ENCODE data around the gene PCK2. TPM values are rescaled to one million over a fixed set of nuclear protein-coding genes. Genes with fewer than 3 reads are reported as not detected.

The PCK2 gene
- total and polyA plus RNA-seq, 2 of the 13 experiments (the other 11 are each of a cell fraction or from before 2014, with no cell fraction given): 129 to 272 TPM

GRCh38 chr14:24146453-24146977 lies 52.4 kb downstream of the PCK2 start, which contains the start of gene PSME2 (continued):
- TF ChIP-seq PRPF4 (IDR thresholded peaks at IDR 0.05; ENCODE audit: low read depth, low read length, poor library complexity, severe bottlenecking): no peak
- TF ChIP-seq DZIP1 (CRISPR knock-in tag; IDR thresholded peaks at IDR 0.05): no peak
- TF ChIP-seq ZNF580 (CRISPR knock-in tag; IDR thresholded peaks at IDR 0.05; ENCODE audit: borderline replicate concordance, low read depth): no peak
- no peak for TF ChIP-seq MIER2 (CRISPR knock-in tag; IDR thresholded peaks at IDR 0.05)
- peak; percentile 83 for TF ChIP-seq ZNF687 (CRISPR knock-in tag; IDR thresholded peaks at IDR 0.05)
- no peak for TF ChIP-seq ZNF558 (CRISPR knock-in tag; IDR thresholded peaks at IDR 0.05; ENCODE audit: borderline replicate concordance)
- no peak for TF ChIP-seq SKIL (CRISPR knock-in tag; IDR thresholded peaks at IDR 0.05; ENCODE audit: borderline replicate concordance)
- TF ChIP-seq HNRNPLL (IDR thresholded peaks at IDR 0.05; ENCODE audit: low read depth, low read length, poor library complexity, severe bottlenecking): peak; percentile 87
- peak; percentile 35; the same call in 1 of the 2 replicates for TF ChIP-seq HMG20A (CRISPR knock-in tag; IDR thresholded peaks at IDR 0.05; ENCODE audit: borderline replicate concordance)
- TF ChIP-seq ZNF232 (CRISPR knock-in tag; IDR thresholded peaks at IDR 0.05; ENCODE audit: borderline replicate concordance): no peak
- no peak for TF ChIP-seq HHEX (CRISPR knock-in tag; IDR thresholded peaks at IDR 0.05)
- TF ChIP-seq REL (CRISPR knock-in tag; conservative IDR thresholded peaks at IDR 0.05): no peak
- peak; percentile 66; the same call in 1 of the 2 replicates for TF ChIP-seq TIGD3 (CRISPR knock-in tag; IDR thresholded peaks at IDR 0.05; ENCODE audit: borderline replicate concordance)
- no peak for TF ChIP-seq BATF2 (CRISPR knock-in tag; IDR thresholded peaks at IDR 0.05)
- no peak for TF ChIP-seq ZNF570 (CRISPR knock-in tag; IDR thresholded peaks at IDR 0.05; ENCODE audit: borderline replicate concordance)
